ENCODE measurements around the gene TEAD2.

TEAD2 gene

DNA sequence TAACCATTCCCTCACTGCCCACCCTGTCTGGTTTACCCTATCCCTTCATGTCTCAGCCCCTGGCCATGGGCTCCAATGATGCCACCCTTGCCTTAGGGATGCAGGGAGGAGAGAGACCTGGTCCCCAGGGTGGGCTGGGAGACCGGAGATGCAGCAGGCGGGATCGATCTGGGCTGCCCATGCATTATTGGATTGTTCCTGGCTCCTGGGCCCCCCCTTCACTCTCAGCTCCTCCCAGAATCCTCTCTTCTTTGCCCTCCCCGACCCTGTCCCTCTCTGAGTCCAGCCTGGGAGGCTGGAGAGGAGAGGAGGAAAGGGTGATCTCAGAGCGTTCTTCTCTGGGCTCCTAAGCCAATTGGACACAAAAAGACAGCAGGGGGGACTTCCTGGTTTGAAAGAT lies 31.7 kb upstream of the TEAD2 start:
- H3K4me3 ChIP-seq (ENCODE audit: low read depth, low read length): no peak overlapping the region
- TF ChIP-seq, protein P1, sequence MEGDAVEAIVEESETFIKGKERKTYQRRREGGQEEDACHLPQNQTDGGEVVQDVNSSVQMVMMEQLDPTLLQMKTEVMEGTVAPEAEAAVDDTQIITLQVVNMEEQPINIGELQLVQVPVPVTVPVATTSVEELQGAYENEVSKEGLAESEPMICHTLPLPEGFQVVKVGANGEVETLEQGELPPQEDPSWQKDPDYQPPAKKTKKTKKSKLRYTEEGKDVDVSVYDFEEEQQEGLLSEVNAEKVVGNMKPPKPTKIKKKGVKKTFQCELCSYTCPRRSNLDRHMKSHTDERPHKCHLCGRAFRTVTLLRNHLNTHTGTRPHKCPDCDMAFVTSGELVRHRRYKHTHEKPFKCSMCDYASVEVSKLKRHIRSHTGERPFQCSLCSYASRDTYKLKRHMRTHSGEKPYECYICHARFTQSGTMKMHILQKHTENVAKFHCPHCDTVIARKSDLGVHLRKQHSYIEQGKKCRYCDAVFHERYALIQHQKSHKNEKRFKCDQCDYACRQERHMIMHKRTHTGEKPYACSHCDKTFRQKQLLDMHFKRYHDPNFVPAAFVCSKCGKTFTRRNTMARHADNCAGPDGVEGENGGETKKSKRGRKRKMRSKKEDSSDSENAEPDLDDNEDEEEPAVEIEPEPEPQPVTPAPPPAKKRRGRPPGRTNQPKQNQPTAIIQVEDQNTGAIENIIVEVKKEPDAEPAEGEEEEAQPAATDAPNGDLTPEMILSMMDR (IDR thresholded peaks at IDR 0.05; ENCODE audit: borderline replicate concordance, insufficient read depth, low read depth, low read length): no peak

DNA sequence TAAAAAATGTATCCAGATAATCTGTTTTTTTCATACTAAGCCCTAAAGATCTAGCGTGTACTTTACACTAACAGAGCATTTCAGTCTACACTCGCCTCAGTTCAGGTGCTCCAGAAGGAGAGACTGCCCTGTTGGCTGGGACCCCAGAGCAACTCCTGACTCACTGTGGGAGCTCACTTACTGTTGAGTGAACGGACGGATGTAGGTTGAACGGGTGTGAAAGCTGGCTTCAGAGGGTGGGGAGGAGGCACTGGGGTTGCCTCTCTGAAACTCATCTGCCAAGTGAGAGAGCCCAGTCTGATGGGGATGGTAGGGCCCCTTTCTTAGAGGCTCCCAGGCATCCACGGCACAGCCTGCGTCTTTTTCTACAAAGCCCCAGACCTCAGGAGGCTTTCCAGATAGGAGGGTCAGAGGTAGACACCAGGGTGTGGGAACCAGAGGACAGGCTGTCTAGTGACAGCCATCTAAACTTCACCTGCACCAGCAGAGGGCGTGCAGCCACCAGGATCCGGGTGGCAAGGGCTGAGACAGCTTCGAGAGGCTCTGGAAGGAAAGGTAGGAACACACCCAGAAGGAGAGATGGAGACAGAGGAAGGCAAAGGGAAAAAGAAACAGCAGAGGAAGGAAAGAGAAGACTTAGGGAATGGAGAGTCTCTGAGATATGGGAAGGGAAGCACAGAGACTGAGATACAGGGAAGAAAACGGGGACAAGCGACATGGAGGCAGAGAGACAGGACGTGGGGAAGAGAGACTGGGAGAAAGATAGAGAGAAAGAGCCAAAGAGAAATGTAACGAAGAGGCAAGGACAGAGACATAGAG lies 29.6 kb upstream of the TEAD2 start:
- no peak overlapping the region for H3K4me3 ChIP-seq (ENCODE audit: low read depth, low read length)
- TF ChIP-seq, protein P1 (IDR thresholded peaks at IDR 0.05; ENCODE audit: borderline replicate concordance, insufficient read depth, low read depth, low read length): peak; percentile 81

DNA sequence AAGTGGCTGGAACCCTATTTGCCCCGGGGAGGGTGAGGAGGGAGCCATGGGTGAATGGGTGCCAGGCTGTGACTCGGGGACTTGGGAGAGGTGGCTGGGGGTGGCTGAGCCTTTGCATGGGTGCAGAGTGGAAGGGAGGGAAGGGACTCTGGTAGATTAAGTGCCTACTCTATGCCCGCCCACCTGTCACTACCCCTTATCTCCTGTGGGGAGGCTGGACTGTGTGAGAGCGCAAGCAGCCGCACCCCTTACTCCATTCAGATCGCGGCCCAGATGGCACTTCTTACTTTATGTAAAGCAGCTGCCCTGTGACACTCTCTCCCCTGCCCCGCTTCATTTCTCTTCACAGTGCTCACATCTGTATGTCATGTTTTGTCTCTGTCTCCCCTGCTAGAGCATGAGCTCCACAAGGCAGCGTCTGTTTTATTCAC lies 28.7 kb upstream of the TEAD2 start:
- H3K4me3 ChIP-seq (ENCODE audit: low read depth, low read length): no peak overlapping the region
- TF ChIP-seq, protein P1 (IDR thresholded peaks at IDR 0.05; ENCODE audit: borderline replicate concordance, insufficient read depth, low read depth, low read length): no peak

DNA sequence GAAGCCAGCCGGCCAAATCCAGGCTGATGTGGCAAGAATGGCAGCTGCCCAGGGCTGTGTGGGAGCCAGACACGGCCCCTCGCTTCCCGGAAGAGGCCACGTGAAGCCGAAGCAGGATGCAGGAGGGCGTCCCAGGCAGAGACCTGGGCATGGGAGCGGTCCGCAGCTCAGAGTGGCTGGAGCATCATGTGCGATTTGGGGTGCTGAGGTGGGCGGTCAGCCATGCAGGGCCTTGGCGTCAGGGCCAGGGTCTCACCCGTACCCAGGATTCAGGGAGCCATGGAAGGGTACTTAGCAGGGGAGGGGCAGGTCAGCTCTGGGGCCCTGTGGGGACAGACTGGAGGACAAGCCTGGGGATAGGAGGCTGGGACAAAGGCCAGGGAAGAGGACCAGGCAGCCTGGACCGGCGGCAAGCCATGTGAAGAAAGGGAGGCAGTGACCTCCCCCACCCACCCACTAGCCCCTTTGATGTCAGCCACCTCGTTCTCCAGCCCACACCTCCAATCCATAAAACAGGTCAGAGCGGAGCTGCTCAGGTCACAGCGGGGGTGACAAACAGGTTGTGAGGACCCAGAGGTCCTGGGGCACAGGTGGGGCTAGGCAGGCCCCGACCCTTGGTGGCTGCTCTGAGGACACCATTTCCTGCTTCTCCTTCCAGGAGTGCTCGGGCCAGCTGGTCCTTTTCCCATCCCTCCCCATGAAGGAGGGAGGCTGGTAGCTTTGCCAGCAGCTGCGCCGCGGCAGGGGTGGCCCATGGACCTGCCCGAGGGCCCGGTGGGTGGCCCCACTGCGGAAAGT lies 28.1 kb upstream of the TEAD2 start:
- H3K4me3 ChIP-seq (ENCODE audit: low read depth, low read length): no peak overlapping the region
- TF ChIP-seq, protein P1 (IDR thresholded peaks at IDR 0.05; ENCODE audit: borderline replicate concordance, insufficient read depth, low read depth, low read length): no peak

DNA sequence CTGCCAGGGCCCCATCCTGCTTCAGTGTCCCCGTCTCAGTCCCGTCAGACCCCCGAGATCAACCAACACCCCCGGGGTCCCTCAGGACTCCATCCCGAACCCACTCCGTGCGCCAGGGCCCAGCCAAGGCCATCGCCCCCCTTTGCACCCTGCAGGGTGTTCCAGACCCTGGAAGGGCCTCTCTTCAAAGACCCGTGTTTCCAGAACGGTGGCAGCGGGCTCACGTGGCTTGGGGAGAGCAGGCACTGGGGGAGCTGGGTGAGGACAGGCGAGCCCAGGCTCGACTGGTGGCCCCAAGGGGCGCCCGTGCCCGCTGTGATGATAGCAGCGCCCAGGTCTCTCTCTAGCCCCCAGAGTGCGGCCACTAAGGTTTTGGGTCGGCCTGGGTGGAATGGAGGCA lies 27.2 kb upstream of the TEAD2 start:
- TF ChIP-seq, protein P1 (IDR thresholded peaks at IDR 0.05; ENCODE audit: borderline replicate concordance, insufficient read depth, low read depth, low read length): no peak
- no peak overlapping the region for H3K4me3 ChIP-seq (ENCODE audit: low read depth, low read length)

DNA sequence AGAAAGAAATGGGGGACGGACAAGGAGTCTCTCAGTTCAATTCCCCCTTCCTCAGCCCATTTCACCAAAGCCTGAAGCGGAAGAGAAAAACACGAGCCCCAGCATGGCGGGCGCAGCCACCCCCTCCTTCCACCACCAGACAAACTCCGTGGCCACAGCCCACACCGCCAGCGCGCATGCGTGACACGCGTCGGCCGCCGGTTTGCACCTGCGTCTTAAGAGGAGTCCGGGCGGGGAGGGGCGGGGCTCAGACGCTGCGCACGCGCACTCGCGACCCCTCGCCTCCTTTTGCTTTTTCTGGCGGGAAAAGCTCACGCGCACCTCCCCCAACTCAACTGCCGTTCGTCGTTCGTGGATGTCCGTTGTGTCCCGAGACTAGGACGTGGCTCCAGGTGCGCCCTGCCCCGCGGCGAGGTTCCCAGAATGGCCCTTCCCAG lies 25.7 kb upstream of the TEAD2 start, which contains the start of gene KASH5:
TSS of gene KASH5 (plus strand) at position 314 of the 437 bp plus-strand sequence. CDS start 2,635 bp downstream, outside the sequence.
- TF ChIP-seq, protein P1 (IDR thresholded peaks at IDR 0.05; ENCODE audit: borderline replicate concordance, insufficient read depth, low read depth, low read length): no peak

More for the DNA sequence above, 25.7 kb upstream of the TEAD2 start, which contains the start of gene KASH5:
- H3K4me3 ChIP-seq (ENCODE audit: low read depth, low read length): peak within 1 kb of the TSS; percentile 15
